HepG2 (cell line): Measurements from ENCODE around the gene PPP4R2. TPM values are rescaled to one million over a fixed set of nuclear protein-coding genes. Genes with fewer than 3 reads are reported as not detected.

Experiments
- AGO2 ChIP-seq: fragments of 200-400 bp; formaldehyde crosslinking; optimal IDR thresholded peaks from 2 replicates; pipeline ENCODE3; 2017; ENCODE audit warnings: mild to moderate bottlenecking, low read depth, low read length, moderate library complexity
- CBFB ChIP-seq: sonication (generic); formaldehyde crosslinking; IDR thresholded peaks from 2 replicates; pipeline ENCODE4 v1.4.0; 2020; ENCODE audit warnings: missing genetic modification reagents
- CEBPB ChIP-seq: IDR thresholded peaks from 2 replicates; pipeline ENCODE4 v1.6.1; 2011; ENCODE audit warnings: low read depth, low read length, improper control_type of control experiment, borderline replicate concordance
- GABPA ChIP-seq, 2 experiments: IDR thresholded peaks; 2 replicates each; pipeline ENCODE4 v1.6.1; 2011 to 2016; ENCODE audit warnings: low read depth in 2 of 2, low read length in 1 of 2, missing biosample characterization in 1 of 2, missing genetic modification characterization in 1 of 2
- SRSF9 ChIP-seq: fragments of 200-400 bp; formaldehyde crosslinking; IDR thresholded peaks from 2 replicates; pipeline ENCODE4 v1.6.1; 2018; ENCODE audit warnings: borderline replicate concordance, mild to moderate bottlenecking, low read depth, low read length; ENCODE audit not compliant: insufficient read depth, poor library complexity, severe bottlenecking
- SUZ12 ChIP-seq: fragments of 150-350 bp; IDR thresholded peaks from 2 replicates; pipeline ENCODE4 v1.6.1; 2014; ENCODE audit warnings: low read depth, low read length
- TBP ChIP-seq: sonication (generic); formaldehyde crosslinking; IDR thresholded peaks from 2 replicates; pipeline ENCODE4 v1.5.0; 2020; ENCODE audit warnings: missing genetic modification reagents
- TEAD3 ChIP-seq: optimal IDR thresholded peaks from 2 replicates; pipeline ENCODE3; 2016; ENCODE audit warnings: borderline replicate concordance
- TOPORS ChIP-seq: sonication (generic); formaldehyde crosslinking; IDR thresholded peaks from 2 replicates; pipeline ENCODE4 v1.8.0; 2023; ENCODE audit warnings: mild to moderate bottlenecking, missing genetic modification reagents
- WIZ ChIP-seq: sonication (generic); formaldehyde crosslinking; IDR thresholded peaks from 2 replicates; pipeline ENCODE4 v1.5.1; 2020; ENCODE audit warnings: mild to moderate bottlenecking, missing genetic modification reagents
- YEATS2 ChIP-seq: sonication (generic); formaldehyde crosslinking; IDR thresholded peaks from 2 replicates; pipeline ENCODE4 v1.4.0; 2020; ENCODE audit warnings: missing genetic modification reagents, borderline replicate concordance
- ZNF225 ChIP-seq: sonication (generic); formaldehyde crosslinking; IDR thresholded peaks from 2 replicates; pipeline ENCODE4 v1.4.0; 2020; ENCODE audit warnings: mild to moderate bottlenecking, missing genetic modification reagents
- ZNF24 ChIP-seq: fragments of 450-650 bp; IDR thresholded peaks from 2 replicates; pipeline ENCODE4 v1.6.1; 2017; ENCODE audit warnings: antibody characterized with exemption, mild to moderate bottlenecking
- ZNF44 ChIP-seq: sonication (generic); formaldehyde crosslinking; IDR thresholded peaks from 2 replicates; pipeline ENCODE4 v1.5.1; 2020; ENCODE audit warnings: mild to moderate bottlenecking, missing genetic modification reagents
- ZNF569 ChIP-seq: sonication (generic); formaldehyde crosslinking; IDR thresholded peaks from 2 replicates; pipeline ENCODE4 v1.5.0; 2020; ENCODE audit warnings: mild to moderate bottlenecking, missing genetic modification reagents, moderate library complexity, borderline replicate concordance
- polyA plus RNA-seq, 8 experiments: library from polyadenylated mRNA; depleted of rRNA in 3 of 8; stranded (reverse) in 7 of 8; unstranded in 1 of 8; fragments of >200 nt; fragmentation: Illumina TruSeq in 4 of 8; extraction: Trizol in 4 of 8; gene quantifications; 2 replicates each; pipeline versions ENCODE4 v1.2.1 to v1.2.3, GENCODE V29; 2011 to 2016; ENCODE audit warnings: low read depth in 4 of 8, missing spikeins in 1 of 8, mixed read lengths in 1 of 8; ENCODE audit not compliant: insufficient read depth in 1 of 8
- total RNA-seq, 5 experiments: library from RNA; depleted of rRNA; stranded (reverse); fragments of >200 nt; fragmentation: Illumina TruSeq; extraction: Trizol; gene quantifications; 2 replicates each; pipeline ENCODE4 v1.2.3, GENCODE V29; 2016; ENCODE audit warnings: low read depth in 1 of 5
- TF ChIP-seq, protein P1 (sequence below): sonication (generic); formaldehyde crosslinking; IDR thresholded peaks from 2 replicates; pipeline ENCODE4 v1.9.0; 2021; ENCODE audit warnings: missing genetic modification reagents, mild to moderate bottlenecking, borderline replicate concordance
- TF ChIP-seq, protein P2 (sequence below): sonication (generic); formaldehyde crosslinking; IDR thresholded peaks from 2 replicates; pipeline ENCODE4 v1.8.1; 2022; ENCODE audit warnings: mild to moderate bottlenecking, missing genetic modification reagents
- TF ChIP-seq, protein P3 (sequence below): sonication (generic); formaldehyde crosslinking; IDR thresholded peaks from 2 replicates; pipeline ENCODE4 v1.4.0; 2020; ENCODE audit warnings: missing genetic modification reagents
- TF ChIP-seq, protein P4 (sequence below): sonication (generic); formaldehyde crosslinking; IDR thresholded peaks from 2 replicates; pipeline ENCODE4 v1.8.0; 2022; ENCODE audit warnings: mild to moderate bottlenecking, missing genetic modification reagents, moderate library complexity

Gene PPP4R2
- total and polyA plus RNA-seq, 2 of the 13 experiments (the other 11 are each of a cell fraction or from before 2014, with no cell fraction given) = 22.3 to 161 TPM

DNA sequence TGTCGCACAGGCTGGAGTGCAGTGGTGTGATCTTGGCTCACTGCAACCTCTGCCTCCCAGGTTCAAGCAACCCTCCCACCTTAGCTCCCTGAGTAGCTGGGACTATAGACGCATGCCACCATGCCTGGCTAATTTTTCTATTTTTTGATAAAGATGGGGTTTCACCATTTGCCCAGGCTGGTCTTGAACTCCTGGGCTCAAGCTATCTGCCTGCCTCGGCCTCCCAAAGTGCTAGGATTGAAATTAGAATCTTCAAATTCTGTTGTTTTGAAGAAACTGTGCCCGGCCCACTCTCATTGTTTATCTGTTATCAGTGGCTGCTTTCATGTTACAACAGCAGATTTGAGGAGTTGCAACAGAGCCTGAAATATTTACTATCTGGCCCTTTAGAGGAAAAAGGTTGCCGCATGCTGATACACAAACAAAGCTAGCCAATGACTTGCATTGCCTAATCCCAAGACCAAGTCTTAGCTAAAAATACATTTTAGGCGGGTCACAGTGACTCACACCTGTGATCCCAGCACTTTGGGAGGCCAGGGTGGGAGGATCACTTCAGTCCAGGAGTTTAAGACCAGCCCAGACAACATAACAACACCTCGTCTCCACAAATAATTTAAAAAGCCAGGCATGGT, 43.2 kb upstream of the PPP4R2 start (continued):
- TF ChIP-seq, protein P1, sequence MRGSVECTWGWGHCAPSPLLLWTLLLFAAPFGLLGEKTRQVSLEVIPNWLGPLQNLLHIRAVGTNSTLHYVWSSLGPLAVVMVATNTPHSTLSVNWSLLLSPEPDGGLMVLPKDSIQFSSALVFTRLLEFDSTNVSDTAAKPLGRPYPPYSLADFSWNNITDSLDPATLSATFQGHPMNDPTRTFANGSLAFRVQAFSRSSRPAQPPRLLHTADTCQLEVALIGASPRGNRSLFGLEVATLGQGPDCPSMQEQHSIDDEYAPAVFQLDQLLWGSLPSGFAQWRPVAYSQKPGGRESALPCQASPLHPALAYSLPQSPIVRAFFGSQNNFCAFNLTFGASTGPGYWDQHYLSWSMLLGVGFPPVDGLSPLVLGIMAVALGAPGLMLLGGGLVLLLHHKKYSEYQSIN (CRISPR knock-in tag) = no peak
- TF ChIP-seq SUZ12 (no peak), AGO2 (no peak), TBP (no peak), ZNF44 (0 out of 2 replicates have a peak, but pooled peaks have one; percentile 51), YEATS2 (no peak), CEBPB (peak; percentile 97), TOPORS (CRISPR knock-in tag) (no peak), ZNF225 (CRISPR knock-in tag) (no peak), CBFB (CRISPR knock-in tag) (no peak), WIZ (CRISPR knock-in tag) (no peak), ZNF569 (no peak), GABPA (IDR thresholded peaks at IDR 0.05; ENCODE audit: low read depth, low read length) (no peak), GABPA (CRISPR knock-in tag; IDR thresholded peaks at IDR 0.05; ENCODE audit: low read depth) (no peak; the same call in 1 of the 2 replicates), ZNF24 (no peak), SRSF9 (no peak), TEAD3 (peak; percentile 66)
- TF ChIP-seq, protein P2, sequence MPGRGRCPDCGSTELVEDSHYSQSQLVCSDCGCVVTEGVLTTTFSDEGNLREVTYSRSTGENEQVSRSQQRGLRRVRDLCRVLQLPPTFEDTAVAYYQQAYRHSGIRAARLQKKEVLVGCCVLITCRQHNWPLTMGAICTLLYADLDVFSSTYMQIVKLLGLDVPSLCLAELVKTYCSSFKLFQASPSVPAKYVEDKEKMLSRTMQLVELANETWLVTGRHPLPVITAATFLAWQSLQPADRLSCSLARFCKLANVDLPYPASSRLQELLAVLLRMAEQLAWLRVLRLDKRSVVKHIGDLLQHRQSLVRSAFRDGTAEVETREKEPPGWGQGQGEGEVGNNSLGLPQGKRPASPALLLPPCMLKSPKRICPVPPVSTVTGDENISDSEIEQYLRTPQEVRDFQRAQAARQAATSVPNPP (CRISPR knock-in tag) = peak; percentile 29; the same call in 1 of the 2 replicates
- TF ChIP-seq, protein P3, sequence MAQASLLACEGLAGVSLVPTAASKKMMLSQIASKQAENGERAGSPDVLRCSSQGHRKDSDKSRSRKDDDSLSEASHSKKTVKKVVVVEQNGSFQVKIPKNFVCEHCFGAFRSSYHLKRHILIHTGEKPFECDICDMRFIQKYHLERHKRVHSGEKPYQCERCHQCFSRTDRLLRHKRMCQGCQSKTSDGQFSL = no peak
- TF ChIP-seq, protein P4, sequence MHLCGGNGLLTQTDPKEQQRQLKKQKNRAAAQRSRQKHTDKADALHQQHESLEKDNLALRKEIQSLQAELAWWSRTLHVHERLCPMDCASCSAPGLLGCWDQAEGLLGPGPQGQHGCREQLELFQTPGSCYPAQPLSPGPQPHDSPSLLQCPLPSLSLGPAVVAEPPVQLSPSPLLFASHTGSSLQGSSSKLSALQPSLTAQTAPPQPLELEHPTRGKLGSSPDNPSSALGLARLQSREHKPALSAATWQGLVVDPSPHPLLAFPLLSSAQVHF (CRISPR knock-in tag) = no peak
